Thoracic aorta (tissue), 2 donors: Measurements from ENCODE around the gene SLN. TPM values are rescaled to one million over a fixed set of nuclear protein-coding genes. Genes with fewer than 3 reads are reported as not detected.

ENCODE experiments used
- ATAC-seq: fragments of 150-250 bp; one replicate; pipeline ENCODE4 v1.8.0; 2017; ENCODE audit warnings: low read depth; ENCODE audit not compliant: insufficient number of reproducible peaks, low FRiP score
- DNase-seq: peaks from one replicate; pipeline ENCODE4 v3.0.0-alpha.2; 2020; ENCODE audit warnings: low spot score
- H3K27ac ChIP-seq, 2 donors: fragments of 200-600 bp; sonication (generic); 1 replicate in 1 of 2; 2 replicates in 1 of 2; pipeline ENCODE4 v1.5.1; 2016; ENCODE audit warnings: mild to moderate bottlenecking in 2 of 2, moderate library complexity in 2 of 2
- H3K27me3 ChIP-seq: fragments of 200-600 bp; sonication (generic); replicated peaks from 2 replicates; pipeline ENCODE4 v1.6.0; 2016; ENCODE audit warnings: mild to moderate bottlenecking; ENCODE audit not compliant: insufficient read depth
- H3K36me3 ChIP-seq: fragments of 200-600 bp; sonication (generic); one replicate; pipeline ENCODE4 v1.5.1; 2016
- H3K4me1 ChIP-seq, 2 donors: fragments of 200-600 bp; sonication (generic); 1 replicate in 1 of 2; 2 replicates in 1 of 2; pipeline versions ENCODE4 v1.5.1 to v1.6.0; 2016; ENCODE audit warnings: low read depth in 2 of 2, mild to moderate bottlenecking in 1 of 2; ENCODE audit not compliant: control insufficient read depth in 1 of 2
- H3K4me3 ChIP-seq: fragments of 200-600 bp; sonication (generic); 2 replicates; pipeline ENCODE4 v1.5.1; 2016; ENCODE audit warnings: mild to moderate bottlenecking
- H3K9me3 ChIP-seq: fragments of 200-600 bp; sonication (generic); 2 replicates; pipeline ENCODE4 v1.5.1; 2016
- total RNA-seq, 2 donors: library from RNA; depleted of rRNA; stranded (reverse); fragments of >200 nt; gene quantifications; one replicate each; pipeline versions ENCODE4 v1.1.0 to v1.2.3, GENCODE V29; 2016
- TF ChIP-seq, protein P1 (sequence below): fragments of 200-600 bp; sonication (generic); IDR thresholded peaks from one replicate; pipeline ENCODE4 v1.5.1; 2019; ENCODE audit warnings: antibody characterized with exemption

Gene SLN
- total RNA-seq, 2 donors from 2014 or later, result 1.2 TPM; not detected in 1

- no peak overlapping the region for H3K4me3 ChIP-seq
- H3K36me3 ChIP-seq, result no peaks in the 10 kb centered on the region
- no peak overlapping the region for H3K27ac ChIP-seq
- ATAC-seq (no peak), DNase-seq (no peak)
- TF ChIP-seq, protein P1, sequence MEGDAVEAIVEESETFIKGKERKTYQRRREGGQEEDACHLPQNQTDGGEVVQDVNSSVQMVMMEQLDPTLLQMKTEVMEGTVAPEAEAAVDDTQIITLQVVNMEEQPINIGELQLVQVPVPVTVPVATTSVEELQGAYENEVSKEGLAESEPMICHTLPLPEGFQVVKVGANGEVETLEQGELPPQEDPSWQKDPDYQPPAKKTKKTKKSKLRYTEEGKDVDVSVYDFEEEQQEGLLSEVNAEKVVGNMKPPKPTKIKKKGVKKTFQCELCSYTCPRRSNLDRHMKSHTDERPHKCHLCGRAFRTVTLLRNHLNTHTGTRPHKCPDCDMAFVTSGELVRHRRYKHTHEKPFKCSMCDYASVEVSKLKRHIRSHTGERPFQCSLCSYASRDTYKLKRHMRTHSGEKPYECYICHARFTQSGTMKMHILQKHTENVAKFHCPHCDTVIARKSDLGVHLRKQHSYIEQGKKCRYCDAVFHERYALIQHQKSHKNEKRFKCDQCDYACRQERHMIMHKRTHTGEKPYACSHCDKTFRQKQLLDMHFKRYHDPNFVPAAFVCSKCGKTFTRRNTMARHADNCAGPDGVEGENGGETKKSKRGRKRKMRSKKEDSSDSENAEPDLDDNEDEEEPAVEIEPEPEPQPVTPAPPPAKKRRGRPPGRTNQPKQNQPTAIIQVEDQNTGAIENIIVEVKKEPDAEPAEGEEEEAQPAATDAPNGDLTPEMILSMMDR, result no peak
- H3K27me3 ChIP-seq, result no peaks in the 10 kb centered on the region
- no peaks in the 10 kb centered on the region for H3K9me3 ChIP-seq
- no peaks in the 10 kb centered on the region for H3K4me1 ChIP-seq
These were observed 20.8 kb upstream of the SLN start for GRCh38 chr11:107732689-107733051.

DNA sequence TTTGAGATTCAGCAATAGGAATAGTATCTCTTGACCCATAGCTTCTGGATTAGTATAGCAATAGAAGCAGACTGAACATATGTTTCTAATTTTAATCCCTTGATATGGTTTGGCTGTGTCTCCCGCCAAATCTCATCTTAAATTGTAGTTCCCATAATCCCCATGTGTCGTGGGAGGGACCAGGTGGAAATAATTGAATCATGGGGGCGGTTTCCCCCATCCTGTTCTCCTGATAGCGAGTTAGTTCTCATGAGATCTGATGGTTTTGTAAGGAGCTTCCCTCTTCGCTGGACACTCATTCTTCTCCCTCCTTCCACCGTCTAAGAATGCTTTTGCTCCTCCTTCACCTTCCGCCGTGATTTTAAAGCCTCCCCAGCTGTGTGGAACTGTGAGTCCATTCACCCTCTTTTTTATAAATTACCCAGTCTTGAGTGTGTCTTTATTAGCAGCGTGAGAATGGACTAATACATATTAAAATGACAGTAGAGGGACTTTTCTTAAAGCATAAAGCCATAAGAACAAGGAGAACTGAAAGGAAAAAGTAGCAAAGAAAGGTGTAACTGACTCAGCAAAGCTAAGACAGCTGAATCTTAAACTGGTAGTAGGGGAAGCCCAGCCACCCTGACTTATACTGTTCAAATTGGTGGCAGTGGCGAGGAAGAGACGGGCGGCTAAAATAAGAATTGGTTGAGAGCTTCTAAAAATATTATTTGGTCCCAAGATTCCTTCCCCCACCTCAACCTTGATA, 20.3 kb upstream of the SLN start:
- Histone ChIP-seq H3K4me1 (no peaks in the 10 kb centered on the region), H3K36me3 (no peaks in the 10 kb centered on the region), H3K9me3 (no peaks in the 10 kb centered on the region), H3K4me3 (no peak overlapping the region), H3K27me3 (no peaks in the 10 kb centered on the region), H3K27ac (no peak overlapping the region)
- DNase-seq (no peak), ATAC-seq (no peak)
- TF ChIP-seq, protein P1, result no peak

- no peaks in the 10 kb centered on the region for H3K9me3 ChIP-seq
- ATAC-seq, result no peak
These were observed 10.8 kb upstream of the SLN start for GRCh38 chr11:107722662-107723061.

DNA sequence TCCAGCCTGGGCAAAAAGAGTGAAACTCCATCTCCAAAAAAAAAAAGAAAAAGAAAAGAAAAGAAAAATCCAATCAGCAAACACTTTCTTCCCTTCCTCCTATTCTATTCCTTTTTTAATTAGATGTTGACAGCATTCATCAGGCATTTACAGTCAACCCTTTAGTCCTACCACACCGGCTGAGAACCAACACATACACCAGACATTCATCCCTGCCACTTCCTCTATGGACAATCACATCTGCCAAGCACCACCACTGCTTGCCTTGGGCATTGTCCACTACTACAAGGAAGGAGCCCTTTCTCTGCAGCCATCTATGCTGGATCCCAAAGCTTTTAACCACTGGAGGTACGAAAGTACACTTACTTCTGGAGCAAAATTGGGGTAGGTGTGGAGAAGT, 9.4 kb upstream of the SLN start:
- Histone ChIP-seq H3K27ac (no peak overlapping the region), H3K36me3 (no peaks in the 10 kb centered on the region), H3K4me1 (no peaks in the 10 kb centered on the region), H3K4me3 (no peak overlapping the region), H3K27me3 (no peaks in the 10 kb centered on the region), H3K9me3 (no peaks in the 10 kb centered on the region)
- TF ChIP-seq, protein P1, result no peak
- DNase-seq, result no peak
- ATAC-seq, result no peak

More at GRCh38 chr11:107722662-107723061, 10.8 kb upstream of the SLN start:
- TF ChIP-seq, protein P1, result no peak
- no peaks in the 10 kb centered on the region for H3K27me3 ChIP-seq
- no peak overlapping the region for H3K4me3 ChIP-seq
- DNase-seq, result no peak
- H3K4me1 ChIP-seq, result no peaks in the 10 kb centered on the region
- no peaks in the 10 kb centered on the region for H3K36me3 ChIP-seq
- H3K27ac ChIP-seq, result no peak overlapping the region

DNA sequence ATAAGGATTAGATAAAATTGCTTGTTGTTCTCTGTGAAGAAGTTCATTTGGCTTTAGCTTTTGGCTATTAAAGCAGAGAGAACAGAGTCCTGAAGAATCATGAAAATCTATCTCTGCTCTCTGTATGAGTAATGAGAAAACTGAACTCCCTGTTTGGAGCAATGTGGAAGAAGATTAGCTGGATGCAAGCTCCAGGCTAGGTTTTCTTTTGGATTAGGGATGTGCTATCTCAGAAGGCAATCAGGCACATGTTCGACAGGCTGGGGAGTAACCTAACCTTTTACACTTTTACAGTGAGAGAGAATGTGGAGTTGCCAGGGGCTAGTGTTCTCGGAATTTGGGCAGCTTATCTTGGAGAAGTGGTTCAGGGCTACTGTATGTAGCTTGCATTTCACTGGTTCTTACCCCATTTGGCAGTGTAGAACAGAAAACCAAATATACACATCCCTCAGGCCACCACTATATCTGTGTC, 8.5 kb upstream of the SLN start:
- Histone ChIP-seq H3K36me3 (no peaks in the 10 kb centered on the region), H3K27me3 (no peaks in the 10 kb centered on the region), H3K9me3 (no peaks in the 10 kb centered on the region), H3K27ac (no peak overlapping the region), H3K4me3 (no peak overlapping the region), H3K4me1 (no peaks in the 10 kb centered on the region)
- TF ChIP-seq, protein P1, result no peak
- DNase-seq (no peak), ATAC-seq (no peak)
